Measurements from ENCODE around the gene EPS8L2.

EPS8L2 gene

GRCh38 chr11:691710-692590 lies 14.1 kb upstream of the EPS8L2 start:
- H3K4me1 ChIP-seq (ENCODE audit: control insufficient read depth, insufficient read depth, low read length), result peaks cover 3% of the 10 kb centered on the region
- H3K9me3 ChIP-seq (ENCODE audit: control insufficient read depth, insufficient read depth, low read length), result no peaks in the 10 kb centered on the region
- H3K9ac ChIP-seq (ENCODE audit: low read depth, low read length), result no peak overlapping the region
- no peaks in the 10 kb centered on the region for H3K27me3 ChIP-seq (ENCODE audit: control insufficient read depth, insufficient read depth, low read length)
- peaks cover 14% of the 10 kb centered on the region for H3K36me3 ChIP-seq (ENCODE audit: control insufficient read depth, insufficient read depth, low read length)
- H3K4me3 ChIP-seq (ENCODE audit: low read depth, low read length), result no peak overlapping the region

GRCh38 chr11:692824-693414 lies 13.1 kb upstream of the EPS8L2 start:
- Histone ChIP-seq H3K4me3 (ENCODE audit: low read depth, low read length) (no peak overlapping the region), H3K9me3 (ENCODE audit: control insufficient read depth, insufficient read depth, low read length) (no peaks in the 10 kb centered on the region), H3K27me3 (ENCODE audit: control insufficient read depth, insufficient read depth, low read length) (no peaks in the 10 kb centered on the region), H3K36me3 (ENCODE audit: control insufficient read depth, insufficient read depth, low read length) (peaks cover 9% of the 10 kb centered on the region), H3K4me1 (ENCODE audit: control insufficient read depth, insufficient read depth, low read length) (peaks cover 11% of the 10 kb centered on the region), H3K9ac (ENCODE audit: low read depth, low read length) (no peak overlapping the region)

DNA sequence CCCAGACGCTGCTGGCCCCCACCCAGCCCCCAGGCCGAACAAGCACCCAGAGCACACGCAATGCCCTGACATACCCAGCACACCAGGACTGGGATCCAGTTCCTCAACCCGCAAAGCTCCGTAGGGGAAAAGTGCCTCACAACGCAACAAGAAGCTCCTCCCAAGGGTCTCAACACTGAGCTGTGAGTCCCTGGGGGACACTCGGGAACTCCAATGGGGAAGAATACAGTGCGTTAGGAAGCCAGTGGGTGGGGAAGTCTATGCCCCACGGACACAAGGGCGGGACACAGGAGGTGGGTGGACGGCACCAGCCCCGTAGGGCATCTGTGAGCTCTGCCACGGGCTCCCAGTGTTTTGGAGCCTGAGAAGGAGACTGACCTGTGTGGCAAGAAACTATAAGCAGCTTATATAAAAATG lies 12.6 kb upstream of the EPS8L2 start:
- Histone ChIP-seq H3K4me1 (ENCODE audit: control insufficient read depth, insufficient read depth, low read length) (peaks cover 14% of the 10 kb centered on the region), H3K27me3 (ENCODE audit: control insufficient read depth, insufficient read depth, low read length) (no peaks in the 10 kb centered on the region), H3K36me3 (ENCODE audit: control insufficient read depth, insufficient read depth, low read length) (peaks cover 6% of the 10 kb centered on the region), H3K4me3 (ENCODE audit: low read depth, low read length) (no peak overlapping the region), H3K9ac (ENCODE audit: low read depth, low read length) (no peak overlapping the region), H3K9me3 (ENCODE audit: control insufficient read depth, insufficient read depth, low read length) (no peaks in the 10 kb centered on the region)

DNA sequence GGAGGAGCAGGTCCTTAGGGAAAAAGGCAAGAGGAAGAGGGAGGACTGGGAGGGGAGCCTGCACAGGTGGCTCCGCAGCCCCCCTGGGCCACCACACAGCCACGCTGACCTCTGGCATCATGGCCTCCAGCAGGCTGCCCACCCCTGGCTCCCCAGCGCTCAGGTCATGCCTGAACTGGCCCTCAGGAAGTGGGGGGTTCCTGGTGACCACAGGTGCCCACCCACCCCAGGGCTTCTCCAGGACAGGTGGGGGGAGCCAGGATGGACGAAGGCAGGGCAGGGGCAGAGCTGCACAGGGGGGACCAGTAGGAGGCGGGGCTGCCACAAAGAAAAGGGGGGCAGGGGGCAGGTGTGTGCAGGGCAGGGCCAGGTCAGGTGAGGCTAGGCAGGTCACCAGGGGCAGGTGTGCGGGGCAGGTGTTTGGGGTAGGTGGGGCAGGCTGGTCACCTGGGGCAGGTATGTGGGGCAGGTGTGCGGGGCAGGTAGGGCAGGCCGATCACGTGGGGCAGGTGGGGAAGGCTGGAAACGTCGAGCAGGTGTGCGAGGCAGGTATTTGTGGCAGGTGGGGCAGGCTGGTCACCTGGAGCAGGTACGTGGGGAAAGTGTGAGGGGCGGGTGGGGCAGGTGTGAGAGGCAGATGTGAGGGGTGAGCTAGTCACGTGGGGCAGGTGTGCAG lies 12.0 kb upstream of the EPS8L2 start:
- Histone ChIP-seq H3K4me1 (ENCODE audit: control insufficient read depth, insufficient read depth, low read length) (peaks cover 14% of the 10 kb centered on the region), H3K9ac (ENCODE audit: low read depth, low read length) (no peak overlapping the region), H3K4me3 (ENCODE audit: low read depth, low read length) (no peak overlapping the region), H3K27me3 (ENCODE audit: control insufficient read depth, insufficient read depth, low read length) (no peaks in the 10 kb centered on the region), H3K9me3 (ENCODE audit: control insufficient read depth, insufficient read depth, low read length) (no peaks in the 10 kb centered on the region), H3K36me3 (ENCODE audit: control insufficient read depth, insufficient read depth, low read length) (peaks cover 7% of the 10 kb centered on the region)

- Histone ChIP-seq H3K9ac (ENCODE audit: low read depth, low read length) (peak within 1 kb of the TSS; percentile 100), H3K4me1 (ENCODE audit: control insufficient read depth, insufficient read depth, low read length) (peaks cover 14% of the 10 kb centered on the region), H3K36me3 (ENCODE audit: control insufficient read depth, insufficient read depth, low read length) (peaks cover 7% of the 10 kb centered on the region), H3K4me3 (ENCODE audit: low read depth, low read length) (peak within 1 kb of the TSS; percentile 82), H3K9me3 (ENCODE audit: control insufficient read depth, insufficient read depth, low read length) (no peaks in the 10 kb centered on the region), H3K27me3 (ENCODE audit: control insufficient read depth, insufficient read depth, low read length) (no peaks in the 10 kb centered on the region)
Observed at GRCh38 chr11:694563-695287, 11.3 kb upstream of the EPS8L2 start, which contains the start of gene DEAF1. TSS of gene DEAF1 (minus strand) at chr11:695222. CDS start at chr11:695047, 175 bp downstream.

GRCh38 chr11:695288-695537 lies 10.8 kb upstream of the EPS8L2 start:
- Histone ChIP-seq H3K4me3 (ENCODE audit: low read depth, low read length) (peak overlapping the region; percentile 82), H3K9me3 (ENCODE audit: control insufficient read depth, insufficient read depth, low read length) (no peaks in the 10 kb centered on the region), H3K4me1 (ENCODE audit: control insufficient read depth, insufficient read depth, low read length) (peaks cover 14% of the 10 kb centered on the region), H3K9ac (ENCODE audit: low read depth, low read length) (peak overlapping the region; percentile 100), H3K27me3 (ENCODE audit: control insufficient read depth, insufficient read depth, low read length) (no peaks in the 10 kb centered on the region), H3K36me3 (ENCODE audit: control insufficient read depth, insufficient read depth, low read length) (peaks cover 6% of the 10 kb centered on the region)

DNA sequence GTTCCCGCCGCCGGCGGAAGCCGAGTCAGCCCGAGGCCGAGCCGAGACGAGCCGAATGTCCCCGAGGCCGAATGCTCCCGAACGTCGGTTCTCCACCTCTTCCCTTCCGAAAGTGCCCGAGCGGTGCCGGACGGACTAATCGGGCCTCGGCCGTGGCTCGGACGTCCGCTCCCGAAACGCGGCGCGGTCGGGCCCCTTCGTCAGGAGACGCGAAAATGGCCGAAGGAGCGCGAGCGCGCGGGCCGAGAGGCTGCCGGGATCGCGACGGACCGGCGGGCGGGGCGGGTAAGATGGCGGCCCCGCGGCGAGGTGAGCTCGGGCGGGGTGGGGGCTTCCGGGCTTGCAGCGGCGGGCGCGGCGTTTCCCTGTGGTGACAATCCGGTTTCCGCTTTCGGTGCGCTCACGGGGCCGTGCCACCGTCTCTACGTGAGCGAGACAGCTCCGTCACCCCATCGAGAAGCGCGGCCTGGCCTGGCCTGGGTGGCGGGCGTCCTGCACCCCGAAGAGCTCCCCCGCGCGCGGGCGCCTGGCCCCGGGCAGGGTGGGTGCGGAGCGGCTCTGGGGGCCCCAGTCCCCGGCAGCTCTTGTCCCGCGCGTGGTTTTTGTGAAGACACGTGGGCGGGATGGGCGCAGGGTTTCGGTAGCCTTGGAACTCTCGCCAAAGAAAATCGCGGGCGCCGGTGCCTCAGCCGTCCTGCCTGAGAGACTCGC lies 10.3 kb upstream of the EPS8L2 start, which contains the start of gene TMEM80:
Gene TMEM80, plus strand, starts transcription at position 279 of the 711 bp plus-strand sequence. Its CDS starts 12 bp downstream, at position 291.
- no peaks in the 10 kb centered on the region for H3K9me3 ChIP-seq (ENCODE audit: control insufficient read depth, insufficient read depth, low read length)
- no peaks in the 10 kb centered on the region for H3K27me3 ChIP-seq (ENCODE audit: control insufficient read depth, insufficient read depth, low read length)
- H3K4me1 ChIP-seq (ENCODE audit: control insufficient read depth, insufficient read depth, low read length), result peaks cover 14% of the 10 kb centered on the region
- peak within 1 kb of the TSS; percentile 100 for H3K9ac ChIP-seq (ENCODE audit: low read depth, low read length)
- peak within 1 kb of the TSS; percentile 82 for H3K4me3 ChIP-seq (ENCODE audit: low read depth, low read length)
- H3K36me3 ChIP-seq (ENCODE audit: control insufficient read depth, insufficient read depth, low read length), result peaks cover 5% of the 10 kb centered on the region

GRCh38 chr11:696955-697491 lies 9.0 kb upstream of the EPS8L2 start:
- H3K4me1 ChIP-seq (ENCODE audit: control insufficient read depth, insufficient read depth, low read length), result peaks cover 14% of the 10 kb centered on the region
- H3K4me3 ChIP-seq (ENCODE audit: low read depth, low read length), result no peak overlapping the region
- no peaks in the 10 kb centered on the region for H3K9me3 ChIP-seq (ENCODE audit: control insufficient read depth, insufficient read depth, low read length)
- H3K27me3 ChIP-seq (ENCODE audit: control insufficient read depth, insufficient read depth, low read length), result no peaks in the 10 kb centered on the region
- no peak overlapping the region for H3K9ac ChIP-seq (ENCODE audit: low read depth, low read length)
- peaks cover 3% of the 10 kb centered on the region for H3K36me3 ChIP-seq (ENCODE audit: control insufficient read depth, insufficient read depth, low read length)

DNA sequence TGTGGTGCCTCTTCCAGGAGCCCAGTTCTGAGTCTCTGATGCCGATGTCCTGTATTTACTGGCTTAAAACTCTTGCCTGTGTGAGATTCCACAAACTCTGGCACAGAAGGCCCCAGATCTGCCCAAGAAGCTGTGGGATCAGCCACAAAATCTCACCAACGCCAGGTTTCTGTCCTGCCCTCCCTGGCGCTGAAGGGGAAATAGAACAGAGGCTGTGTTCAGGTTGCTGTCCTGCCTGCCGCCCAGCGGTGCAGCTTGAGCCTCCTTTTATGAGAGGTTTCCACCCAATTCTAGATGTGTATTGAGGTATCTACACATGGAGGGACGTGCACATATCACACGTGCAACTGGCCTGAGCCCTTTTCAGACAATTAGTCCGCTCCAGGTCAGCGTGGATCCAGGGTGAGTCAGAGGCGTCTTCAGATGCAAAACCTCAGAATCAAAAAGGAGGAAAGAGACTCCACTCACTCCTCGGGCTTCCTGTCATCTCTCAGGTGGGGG lies 8.2 kb upstream of the EPS8L2 start:
- no peaks in the 10 kb centered on the region for H3K9me3 ChIP-seq (ENCODE audit: control insufficient read depth, insufficient read depth, low read length)
- no peaks in the 10 kb centered on the region for H3K27me3 ChIP-seq (ENCODE audit: control insufficient read depth, insufficient read depth, low read length)
- H3K36me3 ChIP-seq (ENCODE audit: control insufficient read depth, insufficient read depth, low read length), result peaks cover 6% of the 10 kb centered on the region
- peak overlapping the region; percentile 41 for H3K9ac ChIP-seq (ENCODE audit: low read depth, low read length)
- H3K4me3 ChIP-seq (ENCODE audit: low read depth, low read length), result no peak overlapping the region
- peaks cover 14% of the 10 kb centered on the region for H3K4me1 ChIP-seq (ENCODE audit: control insufficient read depth, insufficient read depth, low read length)

DNA sequence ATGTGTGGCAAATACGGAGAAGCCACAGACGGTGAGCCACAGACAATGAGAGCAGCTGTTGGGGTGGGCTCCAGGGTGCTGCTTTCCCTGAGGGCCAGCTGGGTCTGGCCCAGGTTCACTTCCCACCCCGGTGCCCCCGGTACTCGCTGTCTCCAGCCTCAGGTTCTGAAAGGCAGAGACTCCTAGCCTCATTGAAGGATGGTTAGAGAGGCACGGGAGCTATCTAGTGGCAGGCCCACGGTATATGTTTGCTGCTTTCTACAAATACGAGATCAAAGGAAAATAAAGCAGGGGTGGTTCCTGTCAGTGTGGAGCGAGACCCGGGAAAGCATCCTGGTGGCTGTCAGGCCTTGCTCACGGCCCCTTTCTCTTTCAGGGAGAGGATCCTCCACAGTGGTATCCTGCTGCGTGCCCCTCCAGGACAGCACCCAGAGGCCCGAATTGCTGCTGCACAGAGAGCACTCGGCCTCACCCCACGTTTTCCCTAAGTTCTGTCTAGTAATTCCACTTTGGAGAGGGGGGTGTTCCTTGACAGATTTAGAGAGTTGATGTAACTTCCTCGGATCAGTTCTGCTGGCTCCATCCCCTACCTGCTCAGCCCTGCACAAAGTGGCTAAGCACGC lies 7.4 kb upstream of the EPS8L2 start:
- Histone ChIP-seq H3K9ac (ENCODE audit: low read depth, low read length) (no peak overlapping the region), H3K4me1 (ENCODE audit: control insufficient read depth, insufficient read depth, low read length) (peaks cover 12% of the 10 kb centered on the region), H3K36me3 (ENCODE audit: control insufficient read depth, insufficient read depth, low read length) (peaks cover 6% of the 10 kb centered on the region), H3K27me3 (ENCODE audit: control insufficient read depth, insufficient read depth, low read length) (no peaks in the 10 kb centered on the region), H3K4me3 (ENCODE audit: low read depth, low read length) (no peak overlapping the region), H3K9me3 (ENCODE audit: control insufficient read depth, insufficient read depth, low read length) (no peaks in the 10 kb centered on the region)
